ENCODE data around the gene MRPL37.

MRPL37 gene

GRCh38 chr1:54171606-54172005, 28.4 kb upstream of the MRPL37 start:
- Histone ChIP-seq H3K4me2 (ENCODE audit: low read length) (no peak overlapping the region), H3K79me2 (ENCODE audit: low read length) (no peaks in the 10 kb centered on the region), H3K36me3 (replicated peaks; ENCODE audit: low read depth, low read length) (no peaks in the 10 kb centered on the region), H3K27ac (ENCODE audit: low read length) (no peak overlapping the region), H3K4me3 (ENCODE audit: low read length) (no peak overlapping the region), H3K9me3 (ENCODE audit: insufficient read depth, low read length) (no peaks in the 10 kb centered on the region), H3K27me3 (ENCODE audit: low read depth, low read length) (no peaks in the 10 kb centered on the region), H3K9ac (ENCODE audit: low read length) (no peak overlapping the region), H2AFZ (ENCODE audit: low read depth, low read length) (no peak overlapping the region), H3K4me1 (ENCODE audit: low read length) (no peaks in the 10 kb centered on the region), H4K20me1 (ENCODE audit: insufficient read depth, low read length) (no peaks in the 10 kb centered on the region)
- no peak for TF ChIP-seq EZH2phosphoT487 (IDR thresholded peaks at IDR 0.05; ENCODE audit: low read depth)
- no peak for TF ChIP-seq CTCF (IDR thresholded peaks at IDR 0.05; ENCODE audit: low read depth, low read length)

GRCh38 chr1:54172614-54173599, 27.1 kb upstream of the MRPL37 start:
- no peaks in the 10 kb centered on the region for H3K4me1 ChIP-seq (ENCODE audit: low read length)
- H3K27me3 ChIP-seq (ENCODE audit: low read depth, low read length) = no peaks in the 10 kb centered on the region
- H3K36me3 ChIP-seq (replicated peaks; ENCODE audit: low read depth, low read length) = no peaks in the 10 kb centered on the region
- H3K4me2 ChIP-seq (ENCODE audit: low read length) = no peak overlapping the region
- no peaks in the 10 kb centered on the region for H3K79me2 ChIP-seq (ENCODE audit: low read length)
- H3K9me3 ChIP-seq (ENCODE audit: insufficient read depth, low read length) = no peaks in the 10 kb centered on the region
- no peaks in the 10 kb centered on the region for H4K20me1 ChIP-seq (ENCODE audit: insufficient read depth, low read length)
- H3K27ac ChIP-seq (ENCODE audit: low read length) = no peak overlapping the region
- no peak overlapping the region for H3K9ac ChIP-seq (ENCODE audit: low read length)
- no peak overlapping the region for H3K4me3 ChIP-seq (ENCODE audit: low read length)
- no peak overlapping the region for H2AFZ ChIP-seq (ENCODE audit: low read depth, low read length)
- TF ChIP-seq EZH2phosphoT487 (IDR thresholded peaks at IDR 0.05; ENCODE audit: low read depth) (no peak), CTCF (IDR thresholded peaks at IDR 0.05; ENCODE audit: low read depth, low read length) (no peak)

DNA sequence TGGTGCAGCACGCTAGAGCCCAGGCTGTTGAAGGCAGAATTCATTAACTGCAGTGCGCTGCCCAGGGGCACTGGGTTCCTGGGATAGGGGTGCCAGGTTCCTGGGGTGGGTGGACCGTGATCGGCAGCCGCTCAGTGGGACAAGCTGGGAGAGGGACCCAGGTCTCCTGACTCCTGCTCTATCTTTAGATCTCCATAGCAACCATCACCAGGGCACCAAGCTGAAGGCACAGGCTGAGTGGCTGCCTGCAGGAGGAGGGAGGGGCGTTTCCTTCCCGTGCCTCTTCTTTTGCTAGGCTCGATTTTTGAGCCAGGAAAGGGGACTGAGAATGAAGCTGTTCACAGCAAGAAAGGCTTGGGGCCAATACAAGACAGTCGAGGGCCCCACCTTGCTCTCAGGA, 26.3 kb upstream of the MRPL37 start:
- no peak overlapping the region for H2AFZ ChIP-seq (ENCODE audit: low read depth, low read length)
- H3K36me3 ChIP-seq (replicated peaks; ENCODE audit: low read depth, low read length) = no peaks in the 10 kb centered on the region
- H3K27ac ChIP-seq (ENCODE audit: low read length) = no peak overlapping the region
- H4K20me1 ChIP-seq (ENCODE audit: insufficient read depth, low read length) = no peaks in the 10 kb centered on the region
- no peak overlapping the region for H3K4me2 ChIP-seq (ENCODE audit: low read length)
- no peak overlapping the region for H3K9ac ChIP-seq (ENCODE audit: low read length)
- TF ChIP-seq CTCF (IDR thresholded peaks at IDR 0.05; ENCODE audit: low read depth, low read length) (no peak), EZH2phosphoT487 (IDR thresholded peaks at IDR 0.05; ENCODE audit: low read depth) (no peak)
- H3K4me3 ChIP-seq (ENCODE audit: low read length) = no peak overlapping the region
- H3K4me1 ChIP-seq (ENCODE audit: low read length) = no peaks in the 10 kb centered on the region
- H3K9me3 ChIP-seq (ENCODE audit: insufficient read depth, low read length) = no peaks in the 10 kb centered on the region
- no peaks in the 10 kb centered on the region for H3K27me3 ChIP-seq (ENCODE audit: low read depth, low read length)
- no peaks in the 10 kb centered on the region for H3K79me2 ChIP-seq (ENCODE audit: low read length)

DNA sequence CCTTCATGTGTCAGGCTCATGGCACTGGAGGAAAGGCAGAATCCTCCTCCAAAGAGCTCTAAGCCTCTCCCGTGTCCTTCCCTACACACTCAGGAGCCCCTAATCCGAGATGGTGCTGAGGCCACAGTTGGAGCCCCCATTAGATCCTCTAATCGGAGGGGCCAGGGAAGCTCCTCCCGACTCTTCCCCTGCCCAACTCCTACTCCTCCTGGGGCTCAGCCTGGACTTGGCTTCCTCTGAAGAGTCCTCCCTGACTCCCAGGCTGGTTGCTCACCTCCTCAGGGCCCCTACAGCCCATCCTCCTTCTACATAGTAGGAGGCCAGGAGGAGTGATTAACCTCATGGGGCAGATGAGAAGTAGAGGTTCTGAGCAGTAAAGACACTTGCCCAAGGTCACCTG, 25.9 kb upstream of the MRPL37 start:
- Histone ChIP-seq H3K4me2 (ENCODE audit: low read length) (no peak overlapping the region), H3K36me3 (replicated peaks; ENCODE audit: low read depth, low read length) (no peaks in the 10 kb centered on the region), H4K20me1 (ENCODE audit: insufficient read depth, low read length) (no peaks in the 10 kb centered on the region), H3K9ac (ENCODE audit: low read length) (no peak overlapping the region), H3K27me3 (ENCODE audit: low read depth, low read length) (no peaks in the 10 kb centered on the region), H3K4me1 (ENCODE audit: low read length) (no peaks in the 10 kb centered on the region), H3K4me3 (ENCODE audit: low read length) (no peak overlapping the region), H2AFZ (ENCODE audit: low read depth, low read length) (no peak overlapping the region), H3K79me2 (ENCODE audit: low read length) (no peaks in the 10 kb centered on the region), H3K27ac (ENCODE audit: low read length) (no peak overlapping the region), H3K9me3 (ENCODE audit: insufficient read depth, low read length) (no peaks in the 10 kb centered on the region)
- TF ChIP-seq CTCF (IDR thresholded peaks at IDR 0.05; ENCODE audit: low read depth, low read length) (no peak), EZH2phosphoT487 (IDR thresholded peaks at IDR 0.05; ENCODE audit: low read depth) (no peak)

Data from OCI-LY3 (cell line).